H7 (cell line): ENCODE data around the gene TAPBP. TPM values are rescaled to one million over a fixed set of nuclear protein-coding genes. Genes with fewer than 3 reads are reported as not detected.
"Not testable (repeated sequence)": the region's sequence is repeated elsewhere in the genome, so short reads cannot be mapped to it uniquely, and the experiment has no call there.

Source experiments
- DNase-seq: peaks from one replicate; pipeline ENCODE4 v3.0.0; 2012
- H3K27me3 ChIP-seq: 2 replicates; pipeline ENCODE4 v1.6.0; 2011; ENCODE audit warnings: mild to moderate bottlenecking, low read length; ENCODE audit not compliant: control insufficient read depth, insufficient read depth
- H3K36me3 ChIP-seq: replicated peaks from 2 replicates; pipeline ENCODE4 v1.5.1; 2011; ENCODE audit warnings: low read length; ENCODE audit not compliant: control insufficient read depth, insufficient read depth
- H3K4me3 ChIP-seq: 2 replicates; pipeline ENCODE4 v1.5.1; 2011; ENCODE audit warnings: low read depth, mild to moderate bottlenecking, control low read depth, low read length, moderate library complexity; ENCODE audit not compliant: insufficient read depth
- total RNA-seq: library from RNA; depleted of rRNA; stranded (reverse); fragments of >200 nt; shearing (Covaris generic); gene quantifications from 2 replicates; pipeline ENCODE4 v1.2.3, GENCODE V29; 2014

Gene TAPBP
- total RNA-seq, 1 experiment from 2014 or later, result 27.9 TPM

GRCh38 chr6:33278810-33279209, 35.1 kb downstream of the TAPBP start:
- Histone ChIP-seq H3K27me3 (no peaks in the 10 kb centered on the region), H3K4me3 (no peak overlapping the region), H3K36me3 (peaks cover 30% of the 10 kb centered on the region)
- peak; percentile 40 for DNase-seq

GRCh38 chr6:33278392-33278741, 35.5 kb downstream of the TAPBP start:
- Histone ChIP-seq H3K27me3 (no peaks in the 10 kb centered on the region), H3K36me3 (peaks cover 31% of the 10 kb centered on the region), H3K4me3 (peak overlapping the region; percentile 72; the same call in 1 of the 2 replicates)
- DNase-seq, result no peak

DNA sequence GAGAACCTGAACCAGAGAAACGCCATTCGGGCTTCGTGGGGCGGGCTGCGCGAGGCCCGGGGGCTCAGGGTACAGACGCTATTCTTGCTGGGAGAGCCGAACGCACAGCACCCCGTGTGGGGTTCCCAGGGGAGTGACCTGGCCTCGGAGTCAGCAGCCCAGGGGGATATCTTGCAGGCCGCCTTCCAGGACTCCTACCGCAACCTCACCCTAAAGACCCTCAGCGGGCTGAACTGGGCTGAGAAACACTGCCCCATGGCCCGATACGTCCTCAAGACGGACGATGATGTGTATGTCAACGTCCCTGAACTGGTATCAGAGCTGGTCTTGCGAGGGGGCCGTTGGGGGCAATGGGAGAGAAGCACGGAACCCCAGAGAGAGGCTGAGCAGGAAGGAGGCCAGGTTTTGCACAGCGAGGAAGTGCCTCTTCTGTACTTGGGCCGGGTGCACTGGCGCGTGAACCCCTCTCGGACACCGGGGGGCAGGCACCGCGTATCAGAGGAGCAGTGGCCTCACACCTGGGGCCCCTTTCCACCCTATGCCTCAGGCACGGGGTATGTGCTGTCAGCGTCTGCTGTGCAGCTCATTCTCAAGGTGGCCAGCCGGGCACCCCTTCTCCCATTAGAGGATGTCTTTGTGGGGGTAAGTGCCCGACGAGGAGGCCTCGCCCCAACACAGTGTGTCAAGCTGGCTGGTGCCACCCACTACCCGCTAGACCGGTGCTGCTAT, 36.1 kb downstream of the TAPBP start:
- H3K36me3 ChIP-seq, result peaks cover 37% of the 10 kb centered on the region
- peak; percentile 82 for DNase-seq
- H3K4me3 ChIP-seq, result peak overlapping the region; percentile 72
- H3K27me3 ChIP-seq, result no peaks in the 10 kb centered on the region

GRCh38 chr6:33276864-33277662, 36.8 kb downstream of the TAPBP start, which contains the start of gene B3GALT4:
Gene B3GALT4, plus strand, starts transcription at chr6:33277123. Its CDS starts 297 bp downstream, at chr6:33277420.
- Histone ChIP-seq H3K4me3 (peak within 1 kb of the TSS; percentile 72), H3K36me3 (peaks cover 40% of the 10 kb centered on the region), H3K27me3 (no peaks in the 10 kb centered on the region)
- DNase-seq, result peak; percentile 98

GRCh38 chr6:33276581-33276863, 37.4 kb downstream of the TAPBP start:
- Histone ChIP-seq H3K4me3 (peak overlapping the region; percentile 72), H3K36me3 (peaks cover 40% of the 10 kb centered on the region), H3K27me3 (no peaks in the 10 kb centered on the region)
- peak; percentile 61 for DNase-seq

- H3K4me3 ChIP-seq, result peak overlapping the region; percentile 72
- not testable (repeated sequence) for H3K27me3 ChIP-seq
- peaks cover 40% of the 10 kb centered on the region for H3K36me3 ChIP-seq
- DNase-seq, result peak; percentile 49
Observed at GRCh38 chr6:33275795-33276580, 37.9 kb downstream of the TAPBP start.

DNA sequence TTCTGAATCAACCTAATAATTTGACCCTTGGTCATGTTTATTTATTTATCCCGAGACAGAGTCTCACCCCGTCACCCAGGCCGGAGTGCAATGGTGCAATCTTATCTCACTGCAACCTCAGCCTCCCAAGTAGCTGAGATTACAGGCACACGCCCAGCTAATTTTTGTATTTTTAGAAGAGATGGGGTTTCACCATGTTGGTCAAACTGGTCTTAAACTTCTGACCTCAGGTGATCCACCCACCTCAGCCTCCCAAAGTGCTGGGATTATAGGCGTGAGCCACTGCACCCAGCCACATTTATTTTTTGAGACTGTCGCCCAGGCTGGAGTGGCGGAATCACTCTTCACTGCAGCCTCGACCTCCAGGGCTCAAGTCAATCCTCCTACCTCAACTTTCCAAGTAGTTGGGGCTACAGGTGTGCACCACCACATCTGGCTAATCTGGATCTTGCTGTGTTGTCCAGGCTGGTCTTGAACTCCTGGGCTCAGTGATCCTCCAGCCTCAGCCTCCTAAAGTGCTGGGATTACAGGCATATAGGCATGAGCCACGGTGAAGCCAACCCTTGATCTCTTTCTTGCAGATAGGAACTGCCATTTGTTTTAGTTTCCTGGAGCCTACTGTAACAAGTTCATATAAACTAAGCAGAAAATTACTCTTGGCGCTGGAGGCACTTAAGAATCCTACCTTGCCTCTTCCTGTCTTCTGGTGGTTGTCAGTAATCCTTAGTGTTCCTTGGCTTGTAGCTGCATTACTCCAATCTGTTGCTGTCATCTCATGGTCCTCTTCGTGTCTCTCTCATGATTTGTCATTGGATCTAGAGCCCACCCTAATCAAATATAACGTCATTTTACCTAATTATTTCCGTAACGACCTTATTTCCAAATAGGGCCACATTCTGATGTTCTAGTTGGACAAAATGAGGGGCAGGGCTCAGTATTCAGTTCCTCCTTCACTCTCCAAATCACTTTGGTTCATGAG, 39.7 kb downstream of the TAPBP start:
- Histone ChIP-seq H3K4me3 (peak overlapping the region; percentile 97; the same call in 1 of the 2 replicates), H3K27me3 (no peaks in the 10 kb centered on the region), H3K36me3 (peaks cover 40% of the 10 kb centered on the region)
- no peak for DNase-seq

GRCh38 chr6:33273129-33273923, 40.6 kb downstream of the TAPBP start:
- DNase-seq, result no peak
- Histone ChIP-seq H3K27me3 (no peaks in the 10 kb centered on the region), H3K36me3 (peaks cover 40% of the 10 kb centered on the region), H3K4me3 (peak overlapping the region; percentile 97)

- DNase-seq, result no peak
- Histone ChIP-seq H3K27me3 (no peaks in the 10 kb centered on the region), H3K4me3 (peak overlapping the region; percentile 97), H3K36me3 (peaks cover 47% of the 10 kb centered on the region)
Observed at GRCh38 chr6:33272275-33273128, 41.4 kb downstream of the TAPBP start.

GRCh38 chr6:33271468-33272274, 42.2 kb downstream of the TAPBP start, which contains the start of the genes RPS18 and VPS52:
Gene RPS18, plus strand, starts transcription at chr6:33272075. Its CDS starts 45 bp downstream, at chr6:33272120.
Gene VPS52, minus strand, starts transcription at chr6:33271876. Its CDS starts 201 bp downstream, at chr6:33271675.
- Histone ChIP-seq H3K36me3 (peaks cover 51% of the 10 kb centered on the region), H3K4me3 (peak within 1 kb of the TSS; percentile 97), H3K27me3 (no peaks in the 10 kb centered on the region)
- peak; percentile 92 for DNase-seq

DNA sequence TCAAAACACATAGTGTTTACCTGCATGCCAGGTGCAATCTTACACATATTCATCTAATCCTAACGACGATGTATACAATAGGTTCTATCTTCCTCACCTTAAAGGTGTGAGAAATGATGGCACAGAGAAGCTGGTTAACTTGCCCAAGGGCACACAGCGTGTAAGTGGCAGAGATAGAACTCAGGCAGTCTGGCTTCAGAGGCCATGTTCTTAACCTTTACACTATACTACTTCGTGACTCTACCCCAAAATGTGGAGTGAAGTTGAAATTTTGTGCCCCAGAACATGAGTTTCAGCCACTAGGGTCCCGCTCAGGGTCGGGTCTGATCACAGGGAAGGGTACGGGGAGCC, 42.8 kb downstream of the TAPBP start:
- Histone ChIP-seq H3K36me3 (peaks cover 51% of the 10 kb centered on the region), H3K4me3 (peak overlapping the region; percentile 97), H3K27me3 (no peaks in the 10 kb centered on the region)
- DNase-seq, result no peak

DNA sequence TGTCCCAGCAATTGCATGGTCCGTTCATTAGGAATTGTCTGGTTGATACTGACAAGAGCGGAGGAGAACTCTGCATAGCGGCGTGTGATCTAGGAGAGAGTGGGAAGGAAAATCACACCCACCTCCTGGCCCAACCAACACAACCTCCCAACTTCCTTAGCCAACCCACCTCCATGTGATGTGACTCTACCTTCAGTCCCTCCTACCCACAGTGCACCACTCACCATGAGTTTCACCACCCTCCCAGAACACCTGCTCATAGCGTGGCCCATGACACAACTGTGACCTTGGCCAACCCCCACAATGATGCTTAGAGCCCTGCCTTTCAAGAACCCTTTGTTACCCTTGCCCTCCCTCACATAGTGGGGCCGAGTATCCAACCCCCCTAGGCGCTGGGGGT, 49.9 kb downstream of the TAPBP start:
- H3K36me3 ChIP-seq, result peaks cover 27% of the 10 kb centered on the region
- H3K4me3 ChIP-seq, result no peak overlapping the region
- no peaks in the 10 kb centered on the region for H3K27me3 ChIP-seq
- DNase-seq, result no peak
